HG03159 (cell line): ENCODE measurements around the gene DSCAM.

ENCODE experiments used
- ATAC-seq: cut with Tn5 transposase; IDR thresholded peaks from one replicate; pipeline ENCODE4 v1.9.1; 2021; ENCODE audit warnings: mild to moderate bottlenecking, moderate library complexity; ENCODE audit not compliant: unreplicated experiment

DSCAM gene

GRCh38 chr21:40563900-40564299, 283.1 kb downstream of the DSCAM start:
- no peak for ATAC-seq

DNA sequence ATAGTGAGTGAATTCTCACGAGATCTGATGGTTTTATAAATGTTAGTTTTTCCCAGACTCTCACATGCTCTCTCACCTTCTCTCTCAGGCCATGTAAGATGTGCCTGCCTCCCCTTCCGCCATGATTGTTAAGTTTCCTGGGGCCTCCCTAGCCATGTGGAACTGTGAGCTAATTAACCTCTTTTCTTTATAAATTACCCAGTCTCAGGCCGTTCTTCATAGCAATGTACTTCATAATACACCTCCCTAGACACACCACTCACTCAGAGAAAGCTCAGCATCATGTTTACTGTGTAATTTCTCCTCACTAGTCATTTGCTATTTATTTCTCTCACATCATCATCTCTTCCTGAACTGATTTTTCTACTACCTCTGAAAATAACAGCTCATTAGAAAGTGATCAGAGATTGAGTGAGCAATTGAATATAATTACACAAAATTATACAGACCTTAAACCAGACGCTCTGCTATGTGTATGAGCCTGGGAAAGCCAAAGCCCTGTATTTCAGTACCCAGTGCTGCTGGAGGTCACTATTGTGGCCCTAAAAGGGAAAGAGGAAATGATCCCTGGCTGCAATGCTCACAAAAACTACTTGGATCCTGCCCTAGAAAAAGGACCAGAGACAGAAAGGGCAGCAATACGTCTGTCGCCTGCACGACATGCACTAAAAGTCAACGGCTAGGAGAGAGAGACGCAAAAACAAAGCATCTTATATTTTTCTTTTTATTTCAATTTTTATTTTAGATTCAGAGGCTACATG, 284.5 kb downstream of the DSCAM start:
- ATAC-seq = no peak

DNA sequence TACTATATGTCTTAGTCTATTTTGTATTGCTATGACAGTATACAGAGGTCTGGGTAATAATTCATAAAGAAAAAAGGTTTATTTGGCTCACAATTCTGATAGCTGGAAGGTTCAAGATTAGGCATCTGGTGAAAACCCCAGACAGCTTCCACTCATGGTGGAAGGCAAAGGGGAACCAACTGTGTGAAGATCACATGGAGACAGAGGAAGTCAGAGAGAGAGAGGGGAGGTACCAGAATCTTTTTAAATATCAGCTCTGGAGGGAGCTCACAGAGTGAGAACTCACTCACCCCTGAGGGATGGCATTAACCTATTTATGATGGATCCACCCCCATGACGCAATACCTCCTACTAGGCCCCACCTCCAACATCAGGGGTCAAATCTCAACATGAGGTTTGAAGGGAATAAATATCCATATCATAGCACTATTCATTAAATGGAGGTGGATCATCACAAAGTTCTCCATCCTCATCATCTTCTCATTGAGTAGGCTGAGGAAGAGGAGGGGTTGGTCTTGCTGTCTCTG, 290.5 kb downstream of the DSCAM start:
- no peak for ATAC-seq

DNA sequence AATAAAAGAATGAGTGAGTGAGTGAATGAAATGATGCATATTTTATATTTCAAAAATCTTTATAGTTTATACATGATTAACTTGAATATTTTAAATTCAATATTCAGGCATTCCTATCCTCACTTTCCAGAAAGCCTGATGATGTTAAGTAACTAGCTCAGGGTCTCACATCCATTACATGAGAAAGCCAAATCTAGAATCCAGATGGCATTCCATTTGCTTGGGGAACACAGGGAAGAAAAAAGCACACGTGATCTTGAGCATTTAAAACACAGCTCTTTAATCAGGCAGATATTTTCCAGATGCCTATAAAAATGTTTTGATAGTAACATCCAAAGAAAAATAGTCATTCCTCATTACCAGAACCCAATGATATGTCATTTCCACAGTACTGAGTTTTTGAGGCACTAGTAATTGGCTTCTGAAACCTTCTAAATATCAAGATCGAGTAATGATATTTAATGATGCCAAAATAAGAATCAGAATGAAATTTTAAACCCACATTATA, 291.9 kb downstream of the DSCAM start:
- no peak for ATAC-seq

DNA sequence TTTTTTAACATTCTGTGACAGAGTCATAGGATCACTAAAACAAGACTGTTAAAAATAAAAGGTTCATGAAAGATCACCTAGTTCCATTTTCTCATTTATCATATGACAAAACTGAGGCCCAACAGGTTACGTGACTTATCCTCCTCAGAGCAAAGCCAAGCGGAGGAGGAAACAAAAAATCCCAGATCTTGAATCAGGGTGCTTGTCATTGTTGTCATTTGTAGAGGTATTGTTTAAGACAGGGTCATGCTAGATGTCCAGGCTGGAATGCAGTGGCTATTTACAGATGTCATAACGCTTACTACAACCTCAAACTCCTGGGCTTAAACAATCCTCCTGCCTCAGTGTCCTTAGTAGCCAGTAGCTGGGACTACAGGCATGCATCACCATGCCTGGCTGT, 293.2 kb downstream of the DSCAM start:
- no peak for ATAC-seq

GRCh38 chr21:40547906-40548513, 298.9 kb downstream of the DSCAM start:
- ATAC-seq = no peak

GRCh38 chr21:40546647-40547046, 300.3 kb downstream of the DSCAM start:
- no peak for ATAC-seq

DNA sequence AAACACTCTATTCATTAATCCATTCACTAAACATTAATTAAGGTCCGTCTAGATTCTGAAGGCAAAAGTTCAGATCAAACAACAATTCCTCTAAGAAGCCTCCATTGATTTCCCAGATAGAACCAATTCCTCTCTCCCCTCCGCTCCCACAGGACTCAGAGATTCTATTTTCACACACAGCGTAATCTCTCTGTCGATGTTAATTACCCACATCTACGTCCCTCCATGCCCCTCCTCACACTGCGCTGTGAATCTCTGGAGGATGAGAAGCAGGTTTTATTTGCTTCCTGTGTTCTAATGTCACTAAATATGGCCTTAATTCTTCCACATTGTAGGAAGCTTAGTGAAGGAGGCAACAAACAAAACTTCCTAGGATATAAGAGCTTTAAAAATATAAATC, 306.7 kb downstream of the DSCAM start:
- ATAC-seq = no peak

GRCh38 chr21:40534886-40535285, 312.1 kb downstream of the DSCAM start:
- no peak for ATAC-seq

- no peak for ATAC-seq
Measured at GRCh38 chr21:40531431-40532110, 315.4 kb downstream of the DSCAM start.

DNA sequence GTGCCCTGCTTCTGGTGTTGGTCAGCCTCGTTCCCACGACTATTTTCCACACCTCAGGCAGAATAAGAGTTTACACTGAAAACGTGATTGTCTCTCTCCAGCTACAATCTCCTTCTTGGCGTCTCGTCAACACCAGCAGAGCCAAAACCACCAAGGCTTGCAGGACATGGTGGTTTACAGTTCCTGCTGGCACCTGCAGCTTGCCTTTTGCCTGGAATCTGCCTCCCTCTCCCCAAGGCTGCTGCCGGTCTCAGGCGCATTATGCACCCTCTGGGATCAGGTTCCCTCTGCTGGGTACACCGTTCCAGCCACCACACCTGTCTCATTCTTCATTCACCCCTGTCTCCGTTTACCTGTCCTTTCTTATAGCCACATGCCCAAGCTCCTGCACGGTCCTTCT, 315.9 kb downstream of the DSCAM start:
- no peak for ATAC-seq

GRCh38 chr21:40517646-40518045, 329.3 kb downstream of the DSCAM start:
- ATAC-seq = no peak

GRCh38 chr21:40516335-40516734, 330.6 kb downstream of the DSCAM start:
- no peak for ATAC-seq

DNA sequence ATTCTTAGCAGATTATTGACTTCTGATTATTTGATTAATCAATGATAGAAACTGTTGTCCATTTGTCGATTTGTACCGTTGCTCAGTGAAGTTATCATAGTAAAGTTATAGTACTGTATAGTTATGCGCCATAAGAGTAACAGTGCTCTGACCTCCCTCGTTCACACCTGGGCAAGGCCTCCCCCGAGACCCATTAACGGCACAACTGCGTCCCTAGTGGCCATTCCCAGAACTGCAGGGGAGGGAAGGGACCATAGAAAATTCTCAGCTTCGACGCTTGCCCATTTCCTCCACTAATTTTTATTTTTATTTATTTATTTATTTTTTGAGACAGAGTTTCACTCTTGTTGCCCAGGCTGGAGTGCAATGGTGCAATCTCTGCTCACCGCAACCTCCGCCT, 334.4 kb downstream of the DSCAM start:
- no peak for ATAC-seq

DNA sequence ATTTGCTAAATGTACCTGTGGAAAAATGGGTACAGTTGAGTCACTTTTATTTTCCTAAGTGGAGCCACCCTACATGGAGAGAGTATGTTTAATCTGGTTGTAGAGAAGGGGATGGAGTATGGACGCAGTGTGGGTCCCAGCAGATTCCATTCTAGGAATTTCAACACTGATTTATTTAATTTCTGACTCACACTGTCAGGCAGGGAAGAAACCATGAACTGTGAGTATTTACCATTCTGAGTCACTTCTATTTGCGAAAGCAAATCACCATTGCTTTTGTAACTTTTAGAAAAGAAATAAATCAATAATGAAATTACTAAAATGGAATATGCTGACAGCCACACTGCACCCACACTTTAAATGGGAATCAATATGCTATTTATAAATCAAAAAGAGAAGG, 339.0 kb downstream of the DSCAM start:
- ATAC-seq = no peak

GRCh38 chr21:40505681-40506080, 341.3 kb downstream of the DSCAM start:
- ATAC-seq = no peak

DNA sequence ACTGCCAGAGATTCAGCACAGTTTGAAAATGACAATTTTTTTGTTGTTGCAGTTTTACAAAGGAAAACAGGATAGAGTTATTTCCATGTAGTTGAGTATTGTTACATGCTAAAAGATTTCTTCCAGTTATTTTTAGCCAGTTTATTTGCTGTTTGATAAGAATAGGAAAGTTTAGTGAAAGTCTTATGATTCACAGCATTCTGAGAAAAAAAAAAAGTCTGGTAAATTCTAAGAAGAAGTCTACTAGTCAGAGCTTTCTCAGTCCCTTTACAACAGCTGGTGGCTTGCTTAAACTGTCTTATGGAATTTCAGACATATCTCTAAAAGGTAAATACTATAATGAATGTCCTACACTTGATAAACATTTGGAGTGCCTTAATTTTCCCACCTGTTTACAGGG, 341.7 kb downstream of the DSCAM start:
- no peak for ATAC-seq

DNA sequence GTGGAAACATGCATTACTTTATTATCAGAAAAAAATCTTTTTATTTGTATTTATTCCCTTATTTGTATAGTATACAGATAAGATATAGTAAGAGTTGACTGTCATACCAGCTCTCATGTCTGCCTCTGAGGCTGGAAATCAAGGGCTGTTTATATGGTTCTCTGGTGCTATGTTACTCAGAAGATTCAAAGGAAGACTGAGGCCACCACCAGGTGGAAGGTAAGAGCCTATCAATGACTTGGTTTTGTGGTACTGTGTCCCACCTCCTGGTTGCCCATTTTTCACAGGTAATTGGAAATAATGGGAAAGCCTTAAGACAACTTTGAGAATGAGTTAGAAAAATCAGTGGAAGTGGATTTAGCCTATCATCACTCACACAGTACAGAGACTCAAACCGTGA, 342.1 kb downstream of the DSCAM start:
- no peak for ATAC-seq

- ATAC-seq = no peak
Measured at GRCh38 chr21:40496116-40496515, 350.8 kb downstream of the DSCAM start.

DNA sequence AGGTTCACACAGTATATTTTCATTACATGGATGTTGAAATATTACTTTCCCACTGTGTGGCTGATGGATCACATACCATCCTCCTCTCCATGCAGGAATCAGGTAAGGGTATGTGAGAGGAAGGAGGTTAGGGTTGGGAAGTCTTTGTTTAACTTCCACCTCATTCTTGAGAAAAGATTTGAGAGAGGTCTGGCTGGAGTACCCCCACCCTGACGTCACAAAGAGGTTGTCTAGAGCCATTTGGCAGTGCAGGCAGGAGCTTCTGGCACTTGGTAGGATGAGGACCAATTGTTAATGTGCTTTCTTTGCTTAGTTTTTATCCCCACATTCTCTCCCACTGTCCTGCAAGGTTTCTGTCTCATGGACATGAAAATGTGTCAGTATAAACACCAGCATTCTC, 356.6 kb downstream of the DSCAM start:
- ATAC-seq = no peak

DNA sequence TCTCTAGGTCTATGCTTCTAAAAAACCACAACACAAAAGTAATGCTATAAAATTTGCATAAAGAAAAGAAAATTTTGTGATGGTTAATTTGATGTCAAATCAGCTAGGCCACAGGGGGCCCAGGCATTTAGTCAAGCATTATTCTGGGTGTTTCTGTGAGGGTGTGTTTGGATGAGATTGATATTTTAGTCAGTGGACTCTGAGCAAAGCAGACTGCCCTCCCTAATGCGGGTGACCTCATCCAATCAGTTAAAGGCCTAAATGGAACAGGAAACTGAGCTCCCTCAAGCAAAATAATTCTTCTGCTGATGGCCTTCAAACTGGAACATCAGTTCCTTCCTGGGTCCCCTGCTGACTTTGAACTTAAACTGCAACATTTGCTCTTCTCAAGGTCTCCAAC, 358.0 kb downstream of the DSCAM start:
- ATAC-seq = no peak

DNA sequence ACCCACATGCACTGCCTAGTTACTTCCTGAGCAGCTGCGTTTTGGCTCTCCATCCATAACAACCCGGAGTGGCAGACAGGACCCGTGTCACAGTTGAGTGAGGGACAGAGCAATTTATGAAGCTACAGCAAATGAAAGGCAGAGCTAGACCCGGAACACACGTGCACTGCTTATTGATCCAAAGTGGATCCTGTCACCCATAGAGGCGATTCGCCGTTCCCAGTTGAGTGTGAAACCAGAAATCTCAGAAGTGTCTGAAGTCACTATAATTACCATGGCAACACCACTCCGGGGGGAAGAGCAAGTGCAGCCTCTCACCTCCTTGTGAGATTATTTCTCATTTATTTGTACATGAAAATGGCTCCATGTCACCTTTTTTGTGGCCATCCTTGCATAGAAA, 365.2 kb downstream of the DSCAM start:
- ATAC-seq = no peak
